ENCODE results near the gene KRT83. TPM values are rescaled to one million over a fixed set of nuclear protein-coding genes. Genes with fewer than 3 reads are reported as not detected.

Gene KRT83
- total RNA-seq, 4 donors from 2014 or later: not detected

DNA sequence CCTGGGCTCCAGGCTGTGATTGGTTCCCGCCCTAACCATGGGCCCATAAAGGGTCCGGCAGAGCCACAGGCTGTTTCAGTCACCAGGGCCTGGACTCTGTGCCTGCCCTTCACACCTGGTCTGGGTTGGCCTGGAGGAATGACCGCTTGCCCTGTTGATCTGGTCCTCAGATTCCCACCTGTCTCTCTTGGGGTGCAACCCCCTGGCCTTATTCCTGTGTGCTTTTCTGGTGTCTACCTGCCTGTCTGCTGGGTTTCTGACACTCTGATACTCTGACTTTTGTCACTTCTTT, 2.9 kb upstream of the KRT83 start:
- Histone ChIP-seq H3K27ac (no peak overlapping the region), H3K4me3 (no peak overlapping the region), H3K4me1 (peaks cover 3 to 18% (median 5%) of the 10 kb centered on the region in 3 donors), H3K9me3 (no peaks in the 10 kb centered on the region), H3K27me3 (peaks cover 0 to 48% (median 0%) of the 10 kb centered on the region in 4 donors), H3K36me3 (no peaks in the 10 kb centered on the region)
- no peak for DNase-seq
- intact Hi-C loops (cut with DNase I): no loop called here
- WGBS, 2 donors: 94% methylated on average over 3 of the region's 3 CpGs; no CpG with 5 or more reads in 1 of the 2 donors
- no peak for TF ChIP-seq POLR2A (IDR thresholded peaks at IDR 0.05)
- TF ChIP-seq, protein P1, sequence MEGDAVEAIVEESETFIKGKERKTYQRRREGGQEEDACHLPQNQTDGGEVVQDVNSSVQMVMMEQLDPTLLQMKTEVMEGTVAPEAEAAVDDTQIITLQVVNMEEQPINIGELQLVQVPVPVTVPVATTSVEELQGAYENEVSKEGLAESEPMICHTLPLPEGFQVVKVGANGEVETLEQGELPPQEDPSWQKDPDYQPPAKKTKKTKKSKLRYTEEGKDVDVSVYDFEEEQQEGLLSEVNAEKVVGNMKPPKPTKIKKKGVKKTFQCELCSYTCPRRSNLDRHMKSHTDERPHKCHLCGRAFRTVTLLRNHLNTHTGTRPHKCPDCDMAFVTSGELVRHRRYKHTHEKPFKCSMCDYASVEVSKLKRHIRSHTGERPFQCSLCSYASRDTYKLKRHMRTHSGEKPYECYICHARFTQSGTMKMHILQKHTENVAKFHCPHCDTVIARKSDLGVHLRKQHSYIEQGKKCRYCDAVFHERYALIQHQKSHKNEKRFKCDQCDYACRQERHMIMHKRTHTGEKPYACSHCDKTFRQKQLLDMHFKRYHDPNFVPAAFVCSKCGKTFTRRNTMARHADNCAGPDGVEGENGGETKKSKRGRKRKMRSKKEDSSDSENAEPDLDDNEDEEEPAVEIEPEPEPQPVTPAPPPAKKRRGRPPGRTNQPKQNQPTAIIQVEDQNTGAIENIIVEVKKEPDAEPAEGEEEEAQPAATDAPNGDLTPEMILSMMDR (IDR thresholded peaks at IDR 0.05): no peak

DNA sequence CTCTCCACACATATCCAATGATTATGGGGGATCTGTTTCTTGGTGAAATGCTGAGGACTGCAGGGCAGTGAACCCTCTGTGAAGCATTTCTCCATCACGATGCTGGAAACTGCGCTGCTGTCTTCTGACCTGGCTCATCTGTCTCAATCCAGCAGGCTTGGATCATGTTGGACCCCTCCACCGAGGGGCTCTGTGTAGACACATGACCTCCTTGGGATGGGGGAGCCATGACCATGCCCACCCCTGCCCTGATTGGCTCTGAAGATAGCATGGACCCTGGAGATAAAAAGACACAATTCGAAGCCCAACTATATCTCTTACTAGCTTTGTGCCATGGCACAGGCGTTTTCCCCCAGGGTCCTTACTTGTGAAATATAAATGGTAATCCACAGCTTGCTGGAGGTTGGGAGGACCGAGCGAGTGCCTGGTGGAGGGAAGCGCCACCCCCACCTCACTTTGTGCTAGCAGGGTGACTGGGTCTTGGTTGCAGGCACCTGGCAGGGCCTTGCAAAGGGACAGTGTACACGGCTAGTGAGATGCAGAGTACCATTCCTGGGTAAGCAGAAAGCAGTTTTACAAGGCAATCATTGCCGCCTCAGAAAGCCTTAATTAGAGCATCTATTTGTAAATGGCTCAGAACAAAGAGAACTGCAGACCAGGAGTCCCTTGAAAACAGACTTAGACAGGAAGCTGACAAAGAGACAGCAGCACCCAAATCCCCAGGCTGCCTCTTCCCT, 2.4 kb upstream of the KRT83 start:
- no peak for DNase-seq
- peaks cover 0 to 53% (median 0%) of the 10 kb centered on the region in 4 donors for H3K27me3 ChIP-seq
- WGBS, 2 donors: 82 to 93% methylated on average over 6 to 9 of the region's 10 CpGs

DNA sequence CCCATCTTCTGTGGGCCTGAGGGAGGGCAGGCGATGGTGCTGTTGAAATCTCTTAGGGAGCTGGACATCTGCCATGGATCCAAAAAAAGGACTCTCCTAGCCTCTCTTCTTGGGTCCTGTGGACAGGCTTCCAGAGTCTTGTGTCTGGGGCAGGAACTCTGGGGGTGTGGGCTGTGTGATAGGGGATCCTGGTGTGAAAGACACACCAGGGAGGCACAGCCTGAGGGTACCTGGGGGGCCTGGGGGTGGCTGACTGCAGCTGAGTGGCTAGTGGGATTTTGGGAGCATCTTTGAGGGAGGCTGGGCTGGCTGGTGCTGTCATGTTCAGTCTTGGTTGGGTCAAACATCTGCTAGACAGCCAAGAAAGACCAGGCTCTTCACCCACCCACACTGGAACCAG, 1.8 kb upstream of the KRT83 start:
- Histone ChIP-seq H3K4me1 (peaks cover 2 to 12% (median 3%) of the 10 kb centered on the region in 3 donors), H3K27ac (no peak overlapping the region), H3K4me3 (no peak overlapping the region), H3K27me3 (peaks cover 0 to 53% (median 0%) of the 10 kb centered on the region in 4 donors), H3K36me3 (no peaks in the 10 kb centered on the region), H3K9me3 (no peaks in the 10 kb centered on the region)
- WGBS, 2 donors: no CpG with 5 or more reads among the region's 1 CpG
- intact Hi-C loops (cut with DNase I): no loop called here
- TF ChIP-seq, protein P1 (IDR thresholded peaks at IDR 0.05): no peak
- no peak for TF ChIP-seq POLR2A (IDR thresholded peaks at IDR 0.05)
- no peak for DNase-seq

More for the DNA sequence above, 2.4 kb upstream of the KRT83 start:
- no peak for TF ChIP-seq POLR2A (IDR thresholded peaks at IDR 0.05)
- TF ChIP-seq, protein P1 (IDR thresholded peaks at IDR 0.05): no peak
- no peaks in the 10 kb centered on the region for H3K36me3 ChIP-seq
- H3K27ac ChIP-seq: no peak overlapping the region
- intact Hi-C loops (cut with DNase I): no loop called here
- H3K4me3 ChIP-seq: no peak overlapping the region
- peaks cover 3 to 17% (median 5%) of the 10 kb centered on the region in 3 donors for H3K4me1 ChIP-seq
- H3K9me3 ChIP-seq: no peaks in the 10 kb centered on the region

DNA sequence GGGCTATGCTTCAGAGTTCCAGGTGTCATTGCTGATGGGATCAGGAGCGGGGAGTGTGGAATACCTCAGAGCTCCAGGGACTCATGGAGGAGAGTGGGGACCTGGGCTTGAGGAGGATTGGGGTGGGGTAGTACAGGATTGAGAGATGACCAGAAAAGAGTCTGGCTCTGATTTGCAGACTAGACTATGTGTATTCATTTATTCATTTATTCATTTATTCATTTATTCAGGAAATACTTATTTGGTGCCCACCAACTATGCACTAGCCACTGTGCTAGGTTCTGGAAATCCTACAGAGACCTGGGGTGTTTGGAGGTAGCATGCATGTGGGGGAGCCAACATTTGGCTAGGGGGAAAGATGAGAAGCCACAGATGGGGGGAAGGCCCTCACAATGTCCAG, 871 bp upstream of the KRT83 start:
- H3K27ac ChIP-seq: no peak overlapping the region
- peaks cover 0 to 2% (median 0%) of the 10 kb centered on the region in 3 donors for H3K4me1 ChIP-seq
- no peaks in the 10 kb centered on the region for H3K9me3 ChIP-seq
- H3K27me3 ChIP-seq: peaks cover 0 to 50% (median 0%) of the 10 kb centered on the region in 4 donors
- WGBS, 2 donors: 91 to 100% methylated on average over 1 of the region's 1 CpG
- DNase-seq: no peak
- intact Hi-C loops (cut with DNase I): no loop called here
- TF ChIP-seq, protein P1 (IDR thresholded peaks at IDR 0.05): no peak
- no peak for TF ChIP-seq POLR2A (IDR thresholded peaks at IDR 0.05)
- no peaks in the 10 kb centered on the region for H3K36me3 ChIP-seq
- H3K4me3 ChIP-seq: no peak overlapping the region

DNA sequence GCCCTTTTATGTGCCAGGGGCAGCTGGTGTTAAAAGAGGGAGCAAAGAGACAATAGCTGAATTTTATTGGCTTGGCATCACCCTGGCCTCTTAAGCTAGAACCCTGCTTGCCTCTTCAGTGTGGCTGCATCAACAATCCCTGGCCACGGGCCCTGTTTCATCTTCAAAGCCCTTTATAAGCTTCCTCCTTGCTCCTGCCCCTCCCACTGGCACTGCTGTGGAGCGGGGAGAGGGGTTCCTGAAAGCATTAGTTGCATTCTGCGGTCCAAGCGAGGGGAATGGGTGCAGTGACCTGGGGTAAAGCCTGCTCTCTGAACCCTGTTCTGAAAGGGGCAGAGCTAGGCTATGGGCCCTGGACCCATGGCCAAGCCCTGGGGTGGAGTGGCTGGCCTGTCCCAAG, 220 bp upstream of the KRT83 start:
- no peak for DNase-seq
- H3K27ac ChIP-seq: no peak overlapping the region

More for the DNA sequence above, 220 bp upstream of the KRT83 start:
- Histone ChIP-seq H3K9me3 (no peaks in the 10 kb centered on the region), H3K4me3 (no peak overlapping the region), H3K27me3 (peaks cover 0 to 50% (median 0%) of the 10 kb centered on the region in 4 donors), H3K4me1 (no peaks in the 10 kb centered on the region), H3K36me3 (no peaks in the 10 kb centered on the region)
- 72 to 74% methylated on average over 4 of the region's 4 CpGs for WGBS, 2 donors
- intact Hi-C loops (cut with DNase I): no loop called here
- TF ChIP-seq POLR2A (IDR thresholded peaks at IDR 0.05): no peak
- TF ChIP-seq, protein P1 (IDR thresholded peaks at IDR 0.05): no peak
